ENCODE results near the gene DCLRE1A. TPM values are rescaled to one million over a fixed set of nuclear protein-coding genes. Genes with fewer than 3 reads are reported as not detected.

Gene DCLRE1A

GRCh38 chr10:113788604-113789083 lies 65.2 kb downstream of the DCLRE1A start:
- Histone ChIP-seq H3K9ac (ENCODE audit: low read length) (peak overlapping the region; percentile 61), H2BK5ac (ENCODE audit: low read depth, low read length, poor library complexity, severe bottlenecking) (no peak overlapping the region), H3K79me1 (replicated peaks; ENCODE audit: low read length, poor library complexity, severe bottlenecking) (no peaks in the 10 kb centered on the region), H3K9me3 (ENCODE audit: control insufficient read depth, low read length) (no peaks in the 10 kb centered on the region), H3K27me3 (ENCODE audit: control insufficient read depth in 1 of 2, insufficient read depth in 1 of 2, low read length in 2 of 2) (peaks cover 0 to 44% of the 10 kb centered on the region in 2 experiments), H3K4me2 (ENCODE audit: low read length, poor library complexity, severe bottlenecking) (no peak overlapping the region), H3K4ac (ENCODE audit: low read depth in 1 of 2, low read length in 2 of 2) (no peak overlapping the region), H3K4me3 (ENCODE audit: insufficient read depth in 1 of 2, low read depth in 1 of 2, low read length in 2 of 2) (peak overlapping the region in 1 of 2 experiments; percentile 52), H2BK120ac (ENCODE audit: low read depth, low read length) (no peak overlapping the region), H3K27ac (ENCODE audit: low read length, poor library complexity, severe bottlenecking) (peak overlapping the region; percentile 72), H2AK5ac (ENCODE audit: low read length, severe bottlenecking) (no peak overlapping the region), H4K91ac (ENCODE audit: low read length) (peak overlapping the region; percentile 20), H3K4me1 (ENCODE audit: control insufficient read depth, insufficient read depth, low read depth, low read length) (peaks cover 4% of the 10 kb centered on the region), H3K23ac (ENCODE audit: low read length in 2 of 2) (no peak overlapping the region), H2BK12ac (ENCODE audit: low read length in 2 of 2) (no peak overlapping the region), H2BK15ac (ENCODE audit: low read depth, poor library complexity, severe bottlenecking) (no peak overlapping the region), H2AFZ (ENCODE audit: low read depth, low read length) (no peak overlapping the region), H3K36me3 (ENCODE audit: control insufficient read depth in 1 of 2, insufficient read depth in 2 of 2, low read depth in 1 of 2, low read length in 2 of 2) (no peaks in the 10 kb centered on the region), H3K14ac (ENCODE audit: low read length in 2 of 2) (no peak overlapping the region), H3K18ac (ENCODE audit: low read depth in 1 of 2, low read length in 2 of 2) (peak overlapping the region in 1 of 2 experiments; percentile 75), H4K8ac (ENCODE audit: low read length) (peak overlapping the region; percentile 32)
- DNase-seq: peak; percentile 81
- WGBS: 64% methylated on average over 8 of the region's 9 CpGs

Small RNA genes within 50 kb of the gene (small RNA-seq; reads per million reads assigned to genes)
- gene RF00560 (ENCODE audit: low read depth): not detected

Data from mesenchymal stem cell (in vitro differentiated cells and primary cell).